Keratinocyte (primary cell): ENCODE measurements around the gene STAG1.

Experiments used
- EZH2 ChIP-seq: IDR thresholded peaks from one replicate; pipeline ENCODE4 v1.6.1; 2012; ENCODE audit warnings: inconsistent platforms, mild to moderate bottlenecking, low read length, moderate library complexity
- TF ChIP-seq, protein P1 (sequence below), 3 experiments: IDR thresholded peaks in 1 of 3; conservative IDR thresholded peaks in 1 of 3; optimal IDR thresholded peaks in 1 of 3; 2 replicates in 2 of 3; 3 replicates in 1 of 3; pipeline versions ENCODE3 to v1.5.1; 2011; ENCODE audit warnings: low read length in 3 of 3, mild to moderate bottlenecking in 3 of 3, moderate library complexity in 2 of 3, control low read depth in 1 of 3, inconsistent platforms in 1 of 3; ENCODE audit not compliant: insufficient read depth in 2 of 3; ENCODE audit errors: extremely low read depth in 1 of 3

DNA sequence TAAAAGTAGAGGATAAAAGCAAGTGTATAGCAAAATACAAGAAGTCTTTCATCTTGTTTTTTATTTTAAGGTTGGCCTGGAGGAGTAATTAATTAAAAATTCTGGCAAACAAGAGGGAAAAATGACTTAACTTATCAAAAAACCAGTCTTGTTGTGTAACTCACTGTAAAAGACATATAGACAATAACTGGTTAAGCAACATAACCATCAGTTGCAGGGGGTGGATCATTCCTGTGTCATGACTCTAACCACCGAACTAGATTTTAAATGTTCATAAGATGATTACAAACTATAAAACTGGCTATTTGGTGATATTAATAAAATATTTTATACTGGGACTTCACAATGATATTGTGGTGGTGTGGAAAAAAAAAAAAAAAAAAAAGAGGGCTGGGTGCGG lies 130.6 kb downstream of the STAG1 start:
- TF ChIP-seq, protein P1, sequence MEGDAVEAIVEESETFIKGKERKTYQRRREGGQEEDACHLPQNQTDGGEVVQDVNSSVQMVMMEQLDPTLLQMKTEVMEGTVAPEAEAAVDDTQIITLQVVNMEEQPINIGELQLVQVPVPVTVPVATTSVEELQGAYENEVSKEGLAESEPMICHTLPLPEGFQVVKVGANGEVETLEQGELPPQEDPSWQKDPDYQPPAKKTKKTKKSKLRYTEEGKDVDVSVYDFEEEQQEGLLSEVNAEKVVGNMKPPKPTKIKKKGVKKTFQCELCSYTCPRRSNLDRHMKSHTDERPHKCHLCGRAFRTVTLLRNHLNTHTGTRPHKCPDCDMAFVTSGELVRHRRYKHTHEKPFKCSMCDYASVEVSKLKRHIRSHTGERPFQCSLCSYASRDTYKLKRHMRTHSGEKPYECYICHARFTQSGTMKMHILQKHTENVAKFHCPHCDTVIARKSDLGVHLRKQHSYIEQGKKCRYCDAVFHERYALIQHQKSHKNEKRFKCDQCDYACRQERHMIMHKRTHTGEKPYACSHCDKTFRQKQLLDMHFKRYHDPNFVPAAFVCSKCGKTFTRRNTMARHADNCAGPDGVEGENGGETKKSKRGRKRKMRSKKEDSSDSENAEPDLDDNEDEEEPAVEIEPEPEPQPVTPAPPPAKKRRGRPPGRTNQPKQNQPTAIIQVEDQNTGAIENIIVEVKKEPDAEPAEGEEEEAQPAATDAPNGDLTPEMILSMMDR (optimal IDR thresholded peaks at IDR 0.05 in 1 of 3, IDR thresholded peaks at IDR 0.05 in 1 of 3, conservative IDR thresholded peaks at IDR 0.05 in 1 of 3; ENCODE audit: extremely low read depth in 1 of 3, insufficient read depth in 2 of 3, low read length in 3 of 3): no peak
- TF ChIP-seq EZH2: no peak
